Activated CD8-positive, alpha-beta T cell treated with anti-CD3 and anti-CD28 coated beads for 36 hours (primary cell): ENCODE results near the gene CTNNA2. TPM values are rescaled to one million over a fixed set of nuclear protein-coding genes. Genes with fewer than 3 reads are reported as not detected.
"Not testable (repeated sequence)": the region's sequence is repeated elsewhere in the genome, so short reads cannot be mapped to it uniquely, and the experiment has no call there.

Experiments used
- ATAC-seq: fragments of 200-7000 bp; cut with Tn5 transposase; one replicate; pipeline ENCODE4 v1.10.0; 2021; ENCODE audit warnings: mild to moderate bottlenecking, moderate library complexity
- CTCF ChIA-PET: fragments of 350-600 bp; sonication (Branson Sonifier 250); formaldehyde crosslinking; loops from one replicate; lab custom pipeline; 2021; ENCODE audit warnings: antibody characterized with exemption; lab: Charles Lee
- POLR2A ChIA-PET: fragments of 350-600 bp; sonication (Branson Sonifier 250); formaldehyde crosslinking; loops from one replicate; lab custom pipeline; 2021; ENCODE audit warnings: antibody characterized with exemption; lab: Charles Lee
- DNase-seq: peaks from one replicate; pipeline ENCODE4 v3.0.0-alpha.2; 2020
- H3K27ac Mint-ChIP-seq: one replicate; pipeline ENCODE4 v1.8.0; 2021; ENCODE audit warnings: mild to moderate bottlenecking, mixed read lengths
- H3K27me3 Mint-ChIP-seq: one replicate; pipeline ENCODE4 v1.8.0; 2021; ENCODE audit warnings: mixed read lengths
- H3K36me3 Mint-ChIP-seq: one replicate; pipeline ENCODE4 v1.8.0; 2021; ENCODE audit warnings: low read depth, mixed read lengths
- H3K4me1 Mint-ChIP-seq: one replicate; pipeline ENCODE4 v1.8.0; 2021; ENCODE audit warnings: low read depth, mixed read lengths
- H3K4me3 Mint-ChIP-seq: one replicate; pipeline ENCODE4 v1.8.0; 2021; ENCODE audit warnings: mild to moderate bottlenecking, moderate library complexity, mixed read lengths
- H3K9me3 Mint-ChIP-seq: one replicate; pipeline ENCODE4 v1.8.0; 2021; ENCODE audit warnings: mixed read lengths
- intact Hi-C: fragments of 100-400 bp; cut with micrococcal nuclease; formaldehyde crosslinking; loops from one replicate; pipeline ENCODE4 v1.10.0; 2022
- total RNA-seq, 2 experiments: library from RNA; stranded (reverse); gene quantifications; one replicate each; pipeline ENCODE4 v1.2.3, GENCODE V29; 2021
- TF ChIP-seq, protein P1 (sequence below): fragments of 200-600 bp; IDR thresholded peaks from one replicate; pipeline ENCODE4 v1.8.0; 2022; ENCODE audit warnings: antibody characterized with exemption, mild to moderate bottlenecking

CTNNA2 gene
- total RNA-seq, 2 experiments from 2014 or later: not detected

DNA sequence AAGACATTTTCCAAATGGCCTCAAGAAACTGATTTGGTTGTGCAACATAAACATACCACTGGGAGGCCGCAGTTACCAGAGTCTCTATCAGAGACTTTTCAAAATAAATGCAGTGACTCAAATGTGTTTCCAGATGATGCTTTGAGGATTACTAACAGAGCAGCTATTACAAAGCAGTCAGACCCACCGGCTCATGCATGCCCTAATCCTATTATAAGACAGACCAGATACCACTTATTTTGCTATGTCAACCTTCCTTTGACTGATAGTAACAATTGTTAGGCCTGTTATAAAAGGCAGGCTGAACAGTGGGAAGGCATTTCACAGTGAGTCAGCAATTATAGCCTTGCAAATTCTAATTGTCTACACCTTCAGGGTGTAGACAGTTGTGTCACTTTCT, 574.0 kb downstream of the CTNNA2 start:
- ATAC-seq (no peak), DNase-seq (no peak)
- intact Hi-C loops: no loop called here

DNA sequence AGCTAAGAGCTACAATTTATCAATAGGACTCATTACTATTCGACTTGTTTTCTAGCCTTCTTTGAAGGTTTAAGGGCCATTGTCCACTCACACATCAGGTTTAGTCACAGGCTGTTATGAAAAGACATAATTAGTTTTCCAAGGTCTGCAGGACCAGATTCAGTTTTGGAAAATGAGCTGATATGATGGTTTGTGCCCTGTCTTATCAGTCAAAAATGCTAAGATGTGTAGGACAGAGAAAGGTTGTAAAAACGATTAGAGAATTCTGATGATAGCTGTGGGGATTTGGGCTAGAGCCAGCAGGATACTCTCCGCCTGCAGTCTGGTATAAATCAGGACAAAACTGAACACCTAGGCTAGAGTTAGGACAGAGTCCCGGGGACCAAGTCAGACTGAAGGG, 578.4 kb downstream of the CTNNA2 start:
- no peak overlapping the region for H3K4me3 Mint-ChIP-seq
- H3K27me3 Mint-ChIP-seq: no peaks in the 10 kb centered on the region
- H3K4me1 Mint-ChIP-seq: no peaks in the 10 kb centered on the region
- TF ChIP-seq, protein P1, sequence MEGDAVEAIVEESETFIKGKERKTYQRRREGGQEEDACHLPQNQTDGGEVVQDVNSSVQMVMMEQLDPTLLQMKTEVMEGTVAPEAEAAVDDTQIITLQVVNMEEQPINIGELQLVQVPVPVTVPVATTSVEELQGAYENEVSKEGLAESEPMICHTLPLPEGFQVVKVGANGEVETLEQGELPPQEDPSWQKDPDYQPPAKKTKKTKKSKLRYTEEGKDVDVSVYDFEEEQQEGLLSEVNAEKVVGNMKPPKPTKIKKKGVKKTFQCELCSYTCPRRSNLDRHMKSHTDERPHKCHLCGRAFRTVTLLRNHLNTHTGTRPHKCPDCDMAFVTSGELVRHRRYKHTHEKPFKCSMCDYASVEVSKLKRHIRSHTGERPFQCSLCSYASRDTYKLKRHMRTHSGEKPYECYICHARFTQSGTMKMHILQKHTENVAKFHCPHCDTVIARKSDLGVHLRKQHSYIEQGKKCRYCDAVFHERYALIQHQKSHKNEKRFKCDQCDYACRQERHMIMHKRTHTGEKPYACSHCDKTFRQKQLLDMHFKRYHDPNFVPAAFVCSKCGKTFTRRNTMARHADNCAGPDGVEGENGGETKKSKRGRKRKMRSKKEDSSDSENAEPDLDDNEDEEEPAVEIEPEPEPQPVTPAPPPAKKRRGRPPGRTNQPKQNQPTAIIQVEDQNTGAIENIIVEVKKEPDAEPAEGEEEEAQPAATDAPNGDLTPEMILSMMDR: no peak
- ChIA-PET CTCF (no interaction called here), POLR2A (no interaction called here)
- DNase-seq: no peak
- H3K9me3 Mint-ChIP-seq: no peaks in the 10 kb centered on the region
- no peak for ATAC-seq
- intact Hi-C loops: no loop called here
- H3K36me3 Mint-ChIP-seq: no peaks in the 10 kb centered on the region
- H3K27ac Mint-ChIP-seq: no peak overlapping the region

More for the DNA sequence above, 574.0 kb downstream of the CTNNA2 start:
- CTCF ChIA-PET: no interaction called here
- H3K27ac Mint-ChIP-seq: no peak overlapping the region
- H3K4me3 Mint-ChIP-seq: no peak overlapping the region
- TF ChIP-seq, protein P1: no peak
- H3K36me3 Mint-ChIP-seq: no peaks in the 10 kb centered on the region
- H3K9me3 Mint-ChIP-seq: no peaks in the 10 kb centered on the region
- H3K4me1 Mint-ChIP-seq: no peaks in the 10 kb centered on the region
- H3K27me3 Mint-ChIP-seq: no peaks in the 10 kb centered on the region
- POLR2A ChIA-PET: no interaction called here

DNA sequence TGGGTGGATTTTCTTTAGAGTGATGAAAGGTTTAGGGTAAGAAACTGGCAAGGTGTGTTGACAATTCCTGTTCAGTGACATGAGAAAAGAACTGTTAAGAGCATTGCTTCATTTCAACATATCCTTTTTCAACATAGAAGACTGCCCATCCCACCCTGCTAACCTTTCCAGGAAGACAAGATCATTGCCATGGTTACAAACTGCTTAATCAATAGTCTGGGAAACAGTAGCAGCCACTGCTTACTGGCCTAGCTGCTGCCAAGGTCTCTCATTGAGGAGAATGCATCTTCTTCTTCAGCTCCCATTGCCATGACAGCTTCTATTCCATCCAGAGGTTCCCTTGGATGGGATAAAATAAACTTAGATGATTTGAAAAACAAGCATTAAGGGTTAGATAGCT, 579.6 kb downstream of the CTNNA2 start:
- no peaks in the 10 kb centered on the region for H3K4me1 Mint-ChIP-seq
- H3K9me3 Mint-ChIP-seq: no peaks in the 10 kb centered on the region
- TF ChIP-seq, protein P1: no peak
- ChIA-PET CTCF (interaction anchor here (0.6 to 1.4 kb wide), 2 partner anchors 125 to 146 kb away, joined by 3 to 4 read pairs; no protein-coding TSS in a partner anchor), POLR2A (no interaction called here)
- intact Hi-C loops: no loop called here
- no peaks in the 10 kb centered on the region for H3K36me3 Mint-ChIP-seq
- no peaks in the 10 kb centered on the region for H3K27me3 Mint-ChIP-seq
- H3K4me3 Mint-ChIP-seq: no peak overlapping the region
- DNase-seq (no peak), ATAC-seq (no peak)
- H3K27ac Mint-ChIP-seq: no peak overlapping the region

DNA sequence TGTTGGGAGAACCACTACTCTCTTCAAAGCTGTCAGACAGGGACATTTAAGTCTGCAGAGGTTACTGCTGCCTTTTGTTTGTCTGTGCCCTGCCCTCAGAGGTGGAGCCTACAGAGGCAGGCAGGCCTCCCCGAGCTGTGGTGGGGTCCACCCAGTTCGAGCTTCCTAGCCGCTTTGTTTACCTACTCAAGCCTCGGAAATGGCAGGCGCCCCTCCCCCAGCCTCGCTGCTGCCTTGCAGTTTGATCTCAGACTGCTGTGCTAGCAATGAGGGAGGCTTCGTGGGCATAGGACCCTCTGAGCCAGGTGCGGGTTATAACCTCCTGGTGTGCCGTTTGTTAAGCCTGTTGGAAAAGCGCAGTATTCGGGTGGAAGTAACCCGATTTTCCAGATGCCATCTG, 585.7 kb downstream of the CTNNA2 start:
- CTCF ChIA-PET, H3K4me1 Mint-ChIP-seq, H3K4me3 Mint-ChIP-seq, intact Hi-C loops, ATAC-seq, H3K9me3 Mint-ChIP-seq, H3K36me3 Mint-ChIP-seq, H3K27me3 Mint-ChIP-seq, DNase-seq, H3K27ac Mint-ChIP-seq: not testable (repeated sequence)
- POLR2A ChIA-PET: interaction anchor here (0.5 kb wide), 1 partner anchor 18 kb away, joined by 3 read pairs; no protein-coding TSS in a partner anchor

DNA sequence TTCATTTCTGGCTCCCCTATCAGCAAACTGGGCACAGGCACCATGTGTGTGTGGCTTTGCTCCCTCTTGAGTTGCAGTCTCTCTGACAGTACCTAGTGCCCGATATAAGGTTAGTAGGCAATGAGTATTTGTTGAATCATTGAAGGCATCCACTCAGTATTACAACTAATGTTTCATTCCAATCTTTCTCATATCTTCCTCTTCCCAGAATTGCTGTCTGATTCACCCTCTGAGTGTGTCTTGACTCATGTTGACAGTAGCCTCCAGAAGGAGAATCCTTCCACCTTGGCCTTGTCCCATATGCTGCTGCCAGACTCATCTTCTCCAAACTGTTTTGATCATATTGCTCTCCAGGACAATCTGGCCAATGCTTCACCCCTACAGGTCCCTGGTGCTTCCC, 589.2 kb downstream of the CTNNA2 start:
- ATAC-seq (no peak), DNase-seq (no peak)
- Mint-ChIP-seq H3K27ac (no peak overlapping the region), H3K4me1 (no peaks in the 10 kb centered on the region), H3K36me3 (no peaks in the 10 kb centered on the region), H3K9me3 (peaks cover 6% of the 10 kb centered on the region), H3K4me3 (no peak overlapping the region), H3K27me3 (no peaks in the 10 kb centered on the region)
- POLR2A ChIA-PET: no interaction called here
- CTCF ChIA-PET: no interaction called here
- intact Hi-C loops: no loop called here
- TF ChIP-seq, protein P1: no peak
